Muscle layer of duodenum (tissue), 2 donors: ENCODE results near the gene LYZL2.

ENCODE experiments used
- H3K27ac ChIP-seq: one replicate; pipeline ENCODE4 v1.7.0; 2013; ENCODE audit warnings: mild to moderate bottlenecking, low read length
- H3K27me3 ChIP-seq: one replicate; pipeline ENCODE4 v1.7.0; 2013; ENCODE audit warnings: low read depth, mild to moderate bottlenecking, control low read depth, low read length
- H3K36me3 ChIP-seq, 2 donors: one replicate each; pipeline ENCODE4 v1.7.0; 2013; ENCODE audit warnings: low read length in 2 of 2, control low read depth in 1 of 2, mild to moderate bottlenecking in 1 of 2; ENCODE audit not compliant: insufficient read depth in 2 of 2, control insufficient read depth in 1 of 2
- H3K4me1 ChIP-seq, 2 donors: one replicate each; pipeline ENCODE4 v1.7.0; 2013; ENCODE audit warnings: low read length in 2 of 2, mild to moderate bottlenecking in 2 of 2, control low read depth in 1 of 2, moderate library complexity in 1 of 2; ENCODE audit not compliant: insufficient read depth in 2 of 2, control insufficient read depth in 1 of 2
- H3K4me3 ChIP-seq, 2 donors: one replicate each; pipeline ENCODE4 v1.7.0; 2013; ENCODE audit warnings: low read length in 2 of 2, low read depth in 1 of 2, mild to moderate bottlenecking in 1 of 2
- H3K9me3 ChIP-seq, 2 donors: one replicate each; pipeline ENCODE4 v1.7.0; 2013; ENCODE audit warnings: low read length in 2 of 2, control low read depth in 1 of 2, mild to moderate bottlenecking in 1 of 2; ENCODE audit not compliant: control insufficient read depth in 1 of 2
- donor health status: healthy.

Gene LYZL2

DNA sequence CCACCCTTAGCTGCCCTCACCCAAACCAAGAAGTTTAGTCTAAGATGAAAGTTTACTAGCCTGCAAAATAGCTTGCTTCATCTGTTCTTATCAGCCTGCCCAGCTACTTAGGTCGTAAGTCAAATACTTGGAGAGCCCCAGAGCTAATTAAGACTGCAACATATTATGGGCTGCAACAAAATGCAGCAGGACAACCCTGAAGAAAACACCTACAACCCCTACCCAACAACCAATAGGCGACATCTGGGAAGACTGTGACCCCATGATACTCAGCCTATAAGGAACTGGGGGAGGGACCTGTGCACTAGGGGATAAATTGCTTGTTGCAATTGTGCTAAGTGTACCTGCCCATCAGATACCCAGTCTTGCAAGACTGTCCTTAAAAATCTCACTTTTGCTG, 64.1 kb downstream of the LYZL2 start:
- Histone ChIP-seq H3K9me3 (no peaks in the 10 kb centered on the region), H3K4me3 (no peak overlapping the region), H3K36me3 (no peaks in the 10 kb centered on the region), H3K27me3 (no peaks in the 10 kb centered on the region), H3K27ac (no peak overlapping the region), H3K4me1 (no peaks in the 10 kb centered on the region)

DNA sequence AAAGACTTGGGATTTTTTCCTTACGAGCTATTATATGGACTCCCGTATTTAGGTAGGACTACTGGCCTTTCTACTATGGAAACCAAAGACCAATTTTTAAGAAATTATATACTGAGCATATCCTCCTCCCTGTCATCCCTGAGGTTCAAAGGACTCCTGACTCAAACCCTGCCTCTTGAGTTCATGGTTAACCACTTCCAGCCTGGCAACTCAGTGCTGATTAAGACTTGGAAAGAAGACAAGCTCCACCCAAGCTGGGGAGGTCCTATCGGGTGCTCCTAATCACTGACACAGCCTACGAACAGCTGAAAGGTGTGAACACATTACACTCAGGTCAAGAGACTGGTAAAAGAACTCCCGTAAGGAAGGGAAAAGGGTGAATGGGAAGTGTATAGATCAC, 66.8 kb downstream of the LYZL2 start:
- no peaks in the 10 kb centered on the region for H3K27me3 ChIP-seq
- no peaks in the 10 kb centered on the region for H3K4me1 ChIP-seq
- H3K4me3 ChIP-seq: no peak overlapping the region
- no peak overlapping the region for H3K27ac ChIP-seq
- H3K9me3 ChIP-seq: peaks cover 0 to 3% of the 10 kb centered on the region in 2 donors
- H3K36me3 ChIP-seq: no peaks in the 10 kb centered on the region
